Stimulated activated CD4-positive, alpha-beta T cell treated with anti-CD3 and anti-CD28 coated beads, Interleukin-15, amount 100 ng/mL, for 24 hours (primary cell): ENCODE results near the gene TMEM30B.
A peak's percentile ranks its signal among the peaks of the same experiment; 100 is the strongest.

Source experiments
- DNase-seq: peaks from one replicate; pipeline ENCODE4 v3.0.0-alpha.2; 2020

Gene TMEM30B

GRCh38 chr14:61298824-61299223, 17.7 kb upstream of the TMEM30B start:
- DNase-seq = no peak

GRCh38 chr14:61297581-61297980, 16.4 kb upstream of the TMEM30B start:
- DNase-seq = no peak

- no peak for DNase-seq
These were observed 15.8 kb upstream of the TMEM30B start for GRCh38 chr14:61296719-61297502.

- DNase-seq = no peak
These were observed 15.0 kb upstream of the TMEM30B start for GRCh38 chr14:61296151-61296550.

GRCh38 chr14:61290701-61291100, 9.6 kb upstream of the TMEM30B start:
- no peak for DNase-seq

GRCh38 chr14:61288720-61289119, 7.6 kb upstream of the TMEM30B start:
- DNase-seq = no peak

GRCh38 chr14:61288228-61288627, 7.1 kb upstream of the TMEM30B start:
- no peak for DNase-seq

- DNase-seq = no peak
These were observed 6.1 kb upstream of the TMEM30B start for GRCh38 chr14:61287196-61287595.

GRCh38 chr14:61285364-61285763, 4.2 kb upstream of the TMEM30B start:
- no peak for DNase-seq

- no peak for DNase-seq
These were observed 2.9 kb upstream of the TMEM30B start for GRCh38 chr14:61284001-61284400.

GRCh38 chr14:61282746-61283145, 1.6 kb upstream of the TMEM30B start:
- DNase-seq = no peak

- DNase-seq = no peak
These were observed 774 bp upstream of the TMEM30B start for GRCh38 chr14:61281948-61282275.

GRCh38 chr14:61280526-61281185, 482 bp downstream of the TMEM30B start:
- DNase-seq = peak; percentile 84

GRCh38 chr14:61280092-61280525, 1.0 kb downstream of the TMEM30B start:
- DNase-seq = peak; percentile 64

- DNase-seq = no peak
These were observed 2.1 kb downstream of the TMEM30B start for GRCh38 chr14:61279082-61279481.

- no peak for DNase-seq
These were observed 3.4 kb downstream of the TMEM30B start for GRCh38 chr14:61277784-61278183.

- DNase-seq = no peak
These were observed 3.9 kb downstream of the TMEM30B start for GRCh38 chr14:61277232-61277631.

- no peak for DNase-seq
These were observed 9.6 kb downstream of the TMEM30B start for GRCh38 chr14:61271552-61271951.

GRCh38 chr14:61270714-61271113, 10.4 kb downstream of the TMEM30B start:
- no peak for DNase-seq

- peak; percentile 83 for DNase-seq
These were observed 11.6 kb downstream of the TMEM30B start for GRCh38 chr14:61269321-61270083.

- DNase-seq = no peak
These were observed 12.3 kb downstream of the TMEM30B start for GRCh38 chr14:61268812-61269211.

- no peak for DNase-seq
These were observed 14.0 kb downstream of the TMEM30B start for GRCh38 chr14:61266891-61267740.

- DNase-seq = no peak
These were observed 14.7 kb downstream of the TMEM30B start for GRCh38 chr14:61266436-61266835.
